C4-2B (cell line): ENCODE data around the gene SLC6A13.

Experiments
- CTCF ChIP-seq: fragments of 450-650 bp; conservative IDR thresholded peaks from 2 replicates; pipeline ENCODE4 v1.5.1; 2017; ENCODE audit warnings: mild to moderate bottlenecking
- ZFX ChIP-seq: fragments of 450-650 bp; IDR thresholded peaks from 2 replicates; pipeline ENCODE4 v1.6.1; 2017

DNA sequence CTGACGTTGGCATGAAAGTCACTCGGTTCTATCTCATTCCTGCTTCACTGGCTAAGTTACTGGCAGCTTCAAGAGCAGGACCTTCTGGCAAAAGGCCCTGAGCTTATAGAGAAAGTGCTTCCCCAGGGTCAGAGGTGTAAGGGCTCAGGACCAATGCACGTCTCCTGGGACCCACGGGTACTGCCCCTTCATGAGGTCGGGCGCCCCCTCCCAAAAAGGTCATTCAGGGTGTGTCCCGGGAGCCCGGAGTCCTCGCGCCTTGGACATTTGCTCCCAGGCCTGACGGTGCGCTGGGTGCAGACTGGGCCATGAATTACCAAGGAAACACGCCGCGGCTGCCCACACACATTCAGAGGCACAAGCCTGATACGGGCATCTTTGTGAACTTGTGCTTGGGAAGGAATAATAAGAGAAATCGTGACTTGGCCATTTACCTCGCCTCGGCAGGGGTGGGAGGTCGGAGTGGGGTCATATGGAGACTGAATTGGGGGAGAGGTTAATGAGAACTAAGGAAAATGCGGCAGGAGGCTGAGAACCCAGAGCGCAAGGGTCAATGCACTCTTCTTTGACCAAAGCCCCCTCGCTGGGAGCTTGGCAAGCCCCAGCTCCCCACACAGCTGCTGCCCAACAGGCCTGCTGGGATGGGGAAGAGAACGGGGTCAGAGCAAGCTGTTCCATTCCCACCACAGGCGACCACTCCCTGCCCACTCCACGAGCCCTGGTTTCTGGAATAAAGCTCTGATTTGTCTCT, 33.0 kb downstream of the SLC6A13 start:
- TF ChIP-seq CTCF (no peak), ZFX (no peak)
